ENCODE measurements around the gene GTPBP8. TPM values are rescaled to one million over a fixed set of nuclear protein-coding genes. Genes with fewer than 3 reads are reported as not detected.

The GTPBP8 gene
- total and polyA plus RNA-seq, 2 of the 13 experiments (the other 11 are each of a cell fraction or from before 2014, with no cell fraction given) = 12.5 to 16.7 TPM

DNA sequence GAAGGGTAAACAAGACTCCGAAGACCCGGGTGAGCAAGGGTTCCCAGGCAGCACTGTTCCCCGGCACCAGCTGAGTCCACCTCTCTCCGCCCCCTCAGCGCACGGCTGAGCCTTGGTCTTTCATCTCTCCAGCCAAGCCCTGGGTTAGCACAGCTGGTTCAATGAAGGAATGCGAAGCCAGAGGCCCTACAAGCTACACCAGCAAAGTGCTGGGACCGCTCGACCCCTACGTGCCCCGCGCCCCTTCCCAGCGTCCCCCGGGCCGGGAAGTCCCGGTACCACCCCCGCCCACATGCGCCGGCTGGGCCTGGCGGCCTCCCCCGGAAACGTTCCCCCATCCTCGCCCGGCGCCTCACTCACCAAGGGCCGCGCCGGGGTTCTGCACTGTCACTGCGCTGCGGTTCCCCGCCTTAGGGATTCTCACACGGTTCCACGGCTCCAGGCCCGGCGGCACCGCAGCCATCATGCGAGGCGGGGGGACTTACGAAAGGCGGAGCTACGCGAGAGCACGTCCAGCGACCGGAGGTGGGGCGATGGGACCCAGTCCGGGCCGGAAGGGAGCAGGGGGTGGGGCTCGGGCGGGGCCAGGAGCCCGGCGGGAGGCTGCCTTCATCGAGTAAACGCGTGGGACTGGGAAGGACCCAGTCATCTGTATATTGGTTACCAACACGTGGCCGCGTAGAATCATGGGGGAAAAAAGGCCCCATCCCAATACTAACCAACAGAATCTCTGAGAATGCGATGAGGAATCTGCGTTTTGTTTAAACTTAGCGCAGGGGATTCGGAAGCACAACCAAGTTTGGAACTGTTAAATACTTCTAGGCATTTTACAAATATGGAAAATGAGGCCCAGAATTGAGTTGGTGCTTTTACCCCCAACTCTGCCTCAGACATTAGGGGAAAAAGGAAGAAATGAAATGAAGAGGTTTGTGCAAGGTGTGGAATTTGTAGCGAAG, 28.7 kb downstream of the GTPBP8 start (continued):
- TF ChIP-seq SOX13 (IDR thresholded peaks at IDR 0.05) (no peak), SOX13 (CRISPR knock-in tag; conservative IDR thresholded peaks at IDR 0.05 in 1 of 2, IDR thresholded peaks at IDR 0.05 in 1 of 2) (0 out of 4 replicates have a peak, but pooled peaks of 1 of the 2 experiments have one; percentile 34), PHF5A (CRISPR knock-in tag; IDR thresholded peaks at IDR 0.05; ENCODE audit: low read depth, unreplicated experiment) (peak; percentile 33), ZNF598 (CRISPR knock-in tag; IDR thresholded peaks at IDR 0.05; ENCODE audit: borderline replicate concordance) (no peak), ZNF558 (CRISPR knock-in tag; IDR thresholded peaks at IDR 0.05; ENCODE audit: borderline replicate concordance) (peak; percentile 68; the same call in 1 of the 2 replicates), NCOA5 (CRISPR knock-in tag; IDR thresholded peaks at IDR 0.05) (no peak), SMC3 (IDR thresholded peaks at IDR 0.05; ENCODE audit: low read length) (no peak), ZNF530 (CRISPR knock-in tag; IDR thresholded peaks at IDR 0.05; ENCODE audit: low read depth) (no peak), PPARG (CRISPR knock-in tag; conservative IDR thresholded peaks at IDR 0.05) (no peak), NFRKB (IDR thresholded peaks at IDR 0.05) (no peak), ARID2 (CRISPR knock-in tag; IDR thresholded peaks at IDR 0.05; ENCODE audit: borderline replicate concordance) (peak; percentile 88), ZNF775 (CRISPR knock-in tag; IDR thresholded peaks at IDR 0.05; ENCODE audit: borderline replicate concordance) (peak; percentile 74; the same call in 1 of the 2 replicates), ZNF24 (IDR thresholded peaks at IDR 0.05) (no peak), SMARCC2 (IDR thresholded peaks at IDR 0.05) (no peak), SP4 (CRISPR knock-in tag; IDR thresholded peaks at IDR 0.05) (peak; percentile 91), TGIF2 (CRISPR knock-in tag; IDR thresholded peaks at IDR 0.05) (peak; percentile 47; the same call in 1 of the 2 replicates), KDM2A (CRISPR knock-in tag; IDR thresholded peaks at IDR 0.05; ENCODE audit: borderline replicate concordance, low read depth) (peak; percentile 94), FOXJ3 (CRISPR knock-in tag; IDR thresholded peaks at IDR 0.05; ENCODE audit: borderline replicate concordance) (no peak), THAP11 (CRISPR knock-in tag; IDR thresholded peaks at IDR 0.05) (peak; percentile 84)
- TF ChIP-seq, protein P1, sequence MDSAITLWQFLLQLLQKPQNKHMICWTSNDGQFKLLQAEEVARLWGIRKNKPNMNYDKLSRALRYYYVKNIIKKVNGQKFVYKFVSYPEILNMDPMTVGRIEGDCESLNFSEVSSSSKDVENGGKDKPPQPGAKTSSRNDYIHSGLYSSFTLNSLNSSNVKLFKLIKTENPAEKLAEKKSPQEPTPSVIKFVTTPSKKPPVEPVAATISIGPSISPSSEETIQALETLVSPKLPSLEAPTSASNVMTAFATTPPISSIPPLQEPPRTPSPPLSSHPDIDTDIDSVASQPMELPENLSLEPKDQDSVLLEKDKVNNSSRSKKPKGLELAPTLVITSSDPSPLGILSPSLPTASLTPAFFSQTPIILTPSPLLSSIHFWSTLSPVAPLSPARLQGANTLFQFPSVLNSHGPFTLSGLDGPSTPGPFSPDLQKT (CRISPR knock-in tag; IDR thresholded peaks at IDR 0.05; ENCODE audit: borderline replicate concordance) = no peak
- TF ChIP-seq, protein P2, sequence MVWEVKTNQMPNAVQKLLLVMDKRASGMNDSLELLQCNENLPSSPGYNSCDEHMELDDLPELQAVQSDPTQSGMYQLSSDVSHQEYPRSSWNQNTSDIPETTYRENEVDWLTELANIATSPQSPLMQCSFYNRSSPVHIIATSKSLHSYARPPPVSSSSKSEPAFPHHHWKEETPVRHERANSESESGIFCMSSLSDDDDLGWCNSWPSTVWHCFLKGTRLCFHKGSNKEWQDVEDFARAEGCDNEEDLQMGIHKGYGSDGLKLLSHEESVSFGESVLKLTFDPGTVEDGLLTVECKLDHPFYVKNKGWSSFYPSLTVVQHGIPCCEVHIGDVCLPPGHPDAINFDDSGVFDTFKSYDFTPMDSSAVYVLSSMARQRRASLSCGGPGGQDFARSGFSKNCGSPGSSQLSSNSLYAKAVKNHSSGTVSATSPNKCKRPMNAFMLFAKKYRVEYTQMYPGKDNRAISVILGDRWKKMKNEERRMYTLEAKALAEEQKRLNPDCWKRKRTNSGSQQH (CRISPR knock-in tag; IDR thresholded peaks at IDR 0.05; ENCODE audit: low read depth) = no peak
- TF ChIP-seq, protein P3, sequence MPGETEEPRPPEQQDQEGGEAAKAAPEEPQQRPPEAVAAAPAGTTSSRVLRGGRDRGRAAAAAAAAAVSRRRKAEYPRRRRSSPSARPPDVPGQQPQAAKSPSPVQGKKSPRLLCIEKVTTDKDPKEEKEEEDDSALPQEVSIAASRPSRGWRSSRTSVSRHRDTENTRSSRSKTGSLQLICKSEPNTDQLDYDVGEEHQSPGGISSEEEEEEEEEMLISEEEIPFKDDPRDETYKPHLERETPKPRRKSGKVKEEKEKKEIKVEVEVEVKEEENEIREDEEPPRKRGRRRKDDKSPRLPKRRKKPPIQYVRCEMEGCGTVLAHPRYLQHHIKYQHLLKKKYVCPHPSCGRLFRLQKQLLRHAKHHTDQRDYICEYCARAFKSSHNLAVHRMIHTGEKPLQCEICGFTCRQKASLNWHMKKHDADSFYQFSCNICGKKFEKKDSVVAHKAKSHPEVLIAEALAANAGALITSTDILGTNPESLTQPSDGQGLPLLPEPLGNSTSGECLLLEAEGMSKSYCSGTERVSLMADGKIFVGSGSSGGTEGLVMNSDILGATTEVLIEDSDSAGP (CRISPR knock-in tag; IDR thresholded peaks at IDR 0.05; ENCODE audit: borderline replicate concordance) = peak; percentile 92
- TF ChIP-seq, protein P4, sequence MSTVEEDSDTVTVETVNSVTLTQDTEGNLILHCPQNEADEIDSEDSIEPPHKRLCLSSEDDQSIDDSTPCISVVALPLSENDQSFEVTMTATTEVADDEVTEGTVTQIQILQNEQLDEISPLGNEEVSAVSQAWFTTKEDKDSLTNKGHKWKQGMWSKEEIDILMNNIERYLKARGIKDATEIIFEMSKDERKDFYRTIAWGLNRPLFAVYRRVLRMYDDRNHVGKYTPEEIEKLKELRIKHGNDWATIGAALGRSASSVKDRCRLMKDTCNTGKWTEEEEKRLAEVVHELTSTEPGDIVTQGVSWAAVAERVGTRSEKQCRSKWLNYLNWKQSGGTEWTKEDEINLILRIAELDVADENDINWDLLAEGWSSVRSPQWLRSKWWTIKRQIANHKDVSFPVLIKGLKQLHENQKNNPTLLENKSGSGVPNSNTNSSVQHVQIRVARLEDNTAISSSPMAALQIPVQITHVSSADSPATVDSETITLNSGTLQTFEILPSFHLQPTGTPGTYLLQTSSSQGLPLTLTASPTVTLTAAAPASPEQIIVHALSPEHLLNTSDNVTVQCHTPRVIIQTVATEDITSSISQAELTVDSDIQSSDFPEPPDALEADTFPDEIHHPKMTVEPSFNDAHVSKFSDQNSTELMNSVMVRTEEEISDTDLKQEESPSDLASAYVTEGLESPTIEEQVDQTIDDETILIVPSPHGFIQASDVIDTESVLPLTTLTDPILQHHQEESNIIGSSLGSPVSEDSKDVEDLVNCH (CRISPR knock-in tag; IDR thresholded peaks at IDR 0.05) = 0 out of 2 replicates have a peak, but pooled peaks have one; percentile 44
